GM12891 (cell line): ENCODE data around the gene HIBADH.
"Not testable (repeated sequence)": the region's sequence is repeated elsewhere in the genome, so short reads cannot be mapped to it uniquely, and the experiment has no call there.

Experiments
- DNase-seq: peaks from one replicate; pipeline ENCODE4 v3.0.0; 2011; ENCODE audit warnings: low spot score; ENCODE audit not compliant: insufficient read length
- FAIRE-seq: peaks from 2 replicates; lab custom pipeline; 2011; peaks lifted over from hg19 to GRCh38; lab: Jason Lieb, UNC
- PAX5 ChIP-seq: IDR thresholded peaks from 2 replicates; pipeline ENCODE4 v1.6.1; 2011; ENCODE audit warnings: low read length, moderate library complexity, mild to moderate bottlenecking; ENCODE audit not compliant: insufficient read depth, severe bottlenecking
- POLR2A ChIP-seq: IDR thresholded peaks from 2 replicates; pipeline ENCODE4 v1.6.1; 2011; ENCODE audit warnings: low read depth, low read length, control low read depth
- POLR2AphosphoS5 ChIP-seq: IDR thresholded peaks from 2 replicates; pipeline ENCODE4 v1.6.1; 2011; ENCODE audit warnings: low read depth, low read length, control low read depth
- POU2F2 ChIP-seq: IDR thresholded peaks from 2 replicates; pipeline ENCODE4 v1.6.1; 2011; ENCODE audit warnings: low read depth, mild to moderate bottlenecking, control low read depth, low read length, moderate library complexity
- SPI1 ChIP-seq: IDR thresholded peaks from 2 replicates; pipeline ENCODE4 v1.6.1; 2011; ENCODE audit warnings: low read depth, low read length, control low read depth
- TAF1 ChIP-seq: IDR thresholded peaks from 2 replicates; pipeline ENCODE4 v1.6.1; 2011; ENCODE audit warnings: low read depth, low read length, control low read depth

Gene HIBADH

GRCh38 chr7:27518561-27519350 is 143.9 kb downstream of the HIBADH start:
- FAIRE-seq = no peak
- no peak for DNase-seq
- TF ChIP-seq TAF1 = no peak
- no peak for TF ChIP-seq PAX5
- TF ChIP-seq POU2F2 = no peak
- TF ChIP-seq POLR2AphosphoS5 = no peak
- TF ChIP-seq POLR2A = no peak
- no peak for TF ChIP-seq SPI1

GRCh38 chr7:27516421-27516820 is 146.3 kb downstream of the HIBADH start:
- DNase-seq (no peak), FAIRE-seq (no peak)
- TF ChIP-seq POU2F2 = no peak
- no peak for TF ChIP-seq SPI1
- TF ChIP-seq PAX5 = no peak
- no peak for TF ChIP-seq POLR2A
- TF ChIP-seq POLR2AphosphoS5 = no peak
- no peak for TF ChIP-seq TAF1

- DNase-seq = no peak
- TF ChIP-seq SPI1 (no peak), POLR2AphosphoS5 (no peak), POU2F2 (no peak), POLR2A (no peak), PAX5 (no peak), TAF1 (no peak)
- FAIRE-seq = no peak
These were observed 146.8 kb downstream of the HIBADH start for GRCh38 chr7:27515933-27516332.

GRCh38 chr7:27514861-27515260 is 147.8 kb downstream of the HIBADH start:
- no peak for DNase-seq
- no peak for FAIRE-seq
- no peak for TF ChIP-seq PAX5
- no peak for TF ChIP-seq POU2F2
- TF ChIP-seq POLR2A = no peak
- no peak for TF ChIP-seq SPI1
- TF ChIP-seq TAF1 = no peak

- TF ChIP-seq POLR2AphosphoS5 (no peak), POLR2A (no peak), TAF1 (no peak), SPI1 (no peak), POU2F2 (no peak), PAX5 (no peak)
- no peak for FAIRE-seq
These were observed 148.8 kb downstream of the HIBADH start for GRCh38 chr7:27513885-27514284.

GRCh38 chr7:27511370-27511769 is 151.3 kb downstream of the HIBADH start:
- DNase-seq, FAIRE-seq: not testable (repeated sequence)

More at GRCh38 chr7:27513885-27514284, 148.8 kb downstream of the HIBADH start:
- no peak for DNase-seq

GRCh38 chr7:27510541-27510940 is 152.1 kb downstream of the HIBADH start:
- TF ChIP-seq POLR2A = no peak
- TF ChIP-seq PAX5 = no peak
- TF ChIP-seq TAF1 = no peak
- no peak for TF ChIP-seq POU2F2
- no peak for TF ChIP-seq SPI1
- TF ChIP-seq POLR2AphosphoS5 = no peak
- DNase-seq (no peak), FAIRE-seq (no peak)

GRCh38 chr7:27501879-27502278 is 160.8 kb downstream of the HIBADH start:
- FAIRE-seq, DNase-seq: not testable (repeated sequence)

- TF ChIP-seq TAF1 = no peak
- TF ChIP-seq PAX5 = no peak
- no peak for TF ChIP-seq POLR2A
- TF ChIP-seq SPI1 = no peak
- no peak for TF ChIP-seq POLR2AphosphoS5
- TF ChIP-seq POU2F2 = no peak
- DNase-seq (no peak), FAIRE-seq (no peak)
These were observed 161.7 kb downstream of the HIBADH start for GRCh38 chr7:27501001-27501400.

GRCh38 chr7:27492224-27492623 is 170.5 kb downstream of the HIBADH start:
- TF ChIP-seq POU2F2 (no peak), POLR2A (no peak), POLR2AphosphoS5 (no peak), SPI1 (no peak), TAF1 (no peak), PAX5 (no peak)
- FAIRE-seq = no peak

More at GRCh38 chr7:27492224-27492623, 170.5 kb downstream of the HIBADH start:
- DNase-seq = no peak
